ENCODE measurements around the gene IKBKG.
"Not testable (repeated sequence)": the region's sequence is repeated elsewhere in the genome, so short reads cannot be mapped to it uniquely, and the experiment has no call there.

IKBKG gene

GRCh38 chrX:154558896-154559295, 11.5 kb downstream of the IKBKG start:
- not testable (repeated sequence) for DNase-seq (ENCODE audit: low spot score)

GRCh38 chrX:154560326-154560725, 12.9 kb downstream of the IKBKG start:
- DNase-seq (ENCODE audit: low spot score) = not testable (repeated sequence)

- DNase-seq (ENCODE audit: low spot score) = not testable (repeated sequence)
Measured at GRCh38 chrX:154562295-154562694, 14.9 kb downstream of the IKBKG start.

- not testable (repeated sequence) for DNase-seq (ENCODE audit: low spot score)
Measured at GRCh38 chrX:154570361-154570760, 22.9 kb downstream of the IKBKG start.

- not testable (repeated sequence) for DNase-seq (ENCODE audit: low spot score)
Measured at GRCh38 chrX:154573061-154573460, 25.6 kb downstream of the IKBKG start.

- DNase-seq (ENCODE audit: low spot score) = not testable (repeated sequence)
Measured at GRCh38 chrX:154575076-154575475, 27.7 kb downstream of the IKBKG start.

GRCh38 chrX:154582994-154583393, 35.6 kb downstream of the IKBKG start:
- not testable (repeated sequence) for DNase-seq (ENCODE audit: low spot score)

GRCh38 chrX:154584585-154585183, 37.3 kb downstream of the IKBKG start, which contains the start of gene CTAG1A:
TSS of gene CTAG1A (plus strand) at chrX:154585133. CDS start at chrX:154585207, 74 bp downstream.
- not testable (repeated sequence) for DNase-seq (ENCODE audit: low spot score)

- not testable (repeated sequence) for DNase-seq (ENCODE audit: low spot score)
Measured at GRCh38 chrX:154590415-154590814, 43.0 kb downstream of the IKBKG start.

- no peak for DNase-seq (ENCODE audit: low spot score)
Measured at GRCh38 chrX:154592505-154592904, 45.1 kb downstream of the IKBKG start.

- DNase-seq (ENCODE audit: low spot score) = no peak
Measured at GRCh38 chrX:154593201-154593600, 45.8 kb downstream of the IKBKG start.

GRCh38 chrX:154594491-154594890, 47.1 kb downstream of the IKBKG start:
- no peak for DNase-seq (ENCODE audit: low spot score)

- no peak for DNase-seq (ENCODE audit: low spot score)
Measured at GRCh38 chrX:154595559-154596249, 48.3 kb downstream of the IKBKG start.

GRCh38 chrX:154596290-154596929, 49.0 kb downstream of the IKBKG start:
- peak; percentile 72 for DNase-seq (ENCODE audit: low spot score)

- DNase-seq (ENCODE audit: low spot score) = no peak
Measured at GRCh38 chrX:154597221-154597620, 49.8 kb downstream of the IKBKG start.

- no peak for DNase-seq (ENCODE audit: low spot score)
Measured at GRCh38 chrX:154598656-154599055, 51.2 kb downstream of the IKBKG start.

GRCh38 chrX:154599531-154599930, 52.1 kb downstream of the IKBKG start:
- no peak for DNase-seq (ENCODE audit: low spot score)

- DNase-seq (ENCODE audit: low spot score) = no peak
Measured at GRCh38 chrX:154600759-154601374, 53.4 kb downstream of the IKBKG start.

GRCh38 chrX:154602226-154602625, 54.8 kb downstream of the IKBKG start:
- DNase-seq (ENCODE audit: low spot score) = no peak

- no peak for DNase-seq (ENCODE audit: low spot score)
Measured at GRCh38 chrX:154602766-154603437, 55.5 kb downstream of the IKBKG start.

- no peak for DNase-seq (ENCODE audit: low spot score)
Measured at GRCh38 chrX:154603438-154604430, 56.3 kb downstream of the IKBKG start.

Data from iPS-NIHi11 (cell line).